Renal cortical epithelial cell (primary cell): Measurements from ENCODE around the gene POU2F2. TPM values are rescaled to one million over a fixed set of nuclear protein-coding genes. Genes with fewer than 3 reads are reported as not detected.

Experiments used
- DNase-seq: peaks from one replicate; pipeline ENCODE4 v3.0.0-alpha.2; 2011; ENCODE audit warnings: low read depth
- total RNA-seq: library from RNA; depleted of rRNA; stranded (reverse); fragments of >200 nt; gene quantifications from 2 replicates; pipeline ENCODE4 v1.2.3, GENCODE V29; 2014

Gene POU2F2
- total RNA-seq, 1 donor from 2014 or later, result 0.25 TPM

GRCh38 chr19:42125536-42125935 lies 6.7 kb downstream of the POU2F2 start:
- no peak for DNase-seq

- DNase-seq, result no peak
Observed at GRCh38 chr19:42124386-42124901, 7.8 kb downstream of the POU2F2 start.

- DNase-seq, result no peak
Observed at GRCh38 chr19:42123765-42124164, 8.5 kb downstream of the POU2F2 start.

- no peak for DNase-seq
Observed at GRCh38 chr19:42122691-42123607, 9.3 kb downstream of the POU2F2 start.

GRCh38 chr19:42121656-42122069 lies 10.6 kb downstream of the POU2F2 start:
- DNase-seq, result peak; percentile 65

GRCh38 chr19:42121036-42121621 lies 11.1 kb downstream of the POU2F2 start:
- no peak for DNase-seq

GRCh38 chr19:42120276-42120980 lies 11.8 kb downstream of the POU2F2 start:
- no peak for DNase-seq

GRCh38 chr19:42117076-42117475 lies 15.2 kb downstream of the POU2F2 start:
- no peak for DNase-seq

GRCh38 chr19:42116308-42117075 lies 15.8 kb downstream of the POU2F2 start:
- no peak for DNase-seq

- no peak for DNase-seq
Observed at GRCh38 chr19:42115705-42116104, 16.5 kb downstream of the POU2F2 start.

GRCh38 chr19:42115219-42115618 lies 17.0 kb downstream of the POU2F2 start:
- peak; percentile 16 for DNase-seq

- peak; percentile 51 for DNase-seq
Observed at GRCh38 chr19:42114412-42114811, 17.8 kb downstream of the POU2F2 start.

- peak; percentile 94 for DNase-seq
Observed at GRCh38 chr19:42113641-42114348, 18.5 kb downstream of the POU2F2 start.

- peak; percentile 19 for DNase-seq
Observed at GRCh38 chr19:42111811-42112210, 20.4 kb downstream of the POU2F2 start.

- no peak for DNase-seq
Observed at GRCh38 chr19:42111384-42111783, 20.9 kb downstream of the POU2F2 start.

- DNase-seq, result no peak
Observed at GRCh38 chr19:42110658-42111057, 21.6 kb downstream of the POU2F2 start.

GRCh38 chr19:42109896-42110295 lies 22.4 kb downstream of the POU2F2 start:
- DNase-seq, result no peak

- peak; percentile 76 for DNase-seq
Observed at GRCh38 chr19:42108527-42109389, 23.5 kb downstream of the POU2F2 start.

- no peak for DNase-seq
Observed at GRCh38 chr19:42105368-42105767, 26.9 kb downstream of the POU2F2 start.

GRCh38 chr19:42102877-42103276 lies 29.4 kb downstream of the POU2F2 start:
- DNase-seq, result no peak
